ENCODE measurements around the gene CELF2. TPM values are rescaled to one million over a fixed set of nuclear protein-coding genes. Genes with fewer than 3 reads are reported as not detected.

Gene CELF2
- total and polyA plus RNA-seq, 2 of the 4 experiments (the other 2 are of a cell fraction): 3.5 to 6.6 TPM

GRCh38 chr10:11242443-11243387, 225.0 kb downstream of the CELF2 start:
- Histone ChIP-seq H4K91ac (ENCODE audit: insufficient read depth, low read depth, low read length) (peak overlapping the region; percentile 14; the same call in 1 of the 2 replicates), H4K8ac (ENCODE audit: low read depth in 2 of 2, low read length in 2 of 2) (peak overlapping the region in 1 of 2 experiments; percentile 74; a peak in 1 of 4 replicates), H3K4me2 (ENCODE audit: low read depth, low read length) (peak overlapping the region; percentile 27; the same call in 1 of the 2 replicates), H3K4ac (ENCODE audit: low read depth, low read length) (0 out of 2 replicates have a peak overlapping the region, but pooled peaks have one; percentile 22), H3K79me1 (ENCODE audit: low read depth in 1 of 2, low read length in 2 of 2) (no peaks in the 10 kb centered on the region), H2AK9ac (replicated peaks; ENCODE audit: low read depth, low read length, poor library complexity) (no peak overlapping the region), H3K36me3 (ENCODE audit: control insufficient read depth, insufficient read depth, low read length) (no peaks in the 10 kb centered on the region), H2AFZ (replicated peaks; ENCODE audit: low read length, poor library complexity) (peak overlapping the region; percentile 15), H2BK5ac (ENCODE audit: low read depth, low read length, poor library complexity, severe bottlenecking) (no peak overlapping the region), H3K9ac (ENCODE audit: low read depth, low read length) (no peak overlapping the region), H3K4me1 (ENCODE audit: control insufficient read depth, insufficient read depth, low read length) (peaks cover 5% of the 10 kb centered on the region), H3K4me3 (ENCODE audit: insufficient read depth, low read depth, low read length) (no peak overlapping the region), H2BK15ac (ENCODE audit: low read depth, low read length) (no peak overlapping the region), H4K20me1 (ENCODE audit: insufficient read depth, low read length) (no peaks in the 10 kb centered on the region), H2BK20ac (ENCODE audit: low read depth, low read length) (peak overlapping the region; percentile 29; the same call in 1 of the 2 replicates), H3K9me1 (ENCODE audit: insufficient read depth, low read length) (no peaks in the 10 kb centered on the region; the same call in 1 of the 2 replicates), H3K9me3 (ENCODE audit: control insufficient read depth, insufficient read depth, low read length) (no peaks in the 10 kb centered on the region; the same call in 1 of the 2 replicates), H2AK5ac (ENCODE audit: low read depth, low read length) (peak overlapping the region; percentile 56; the same call in 1 of the 2 replicates), H3K14ac (replicated peaks; ENCODE audit: low read depth, low read length) (no peak overlapping the region), H3K27ac (ENCODE audit: insufficient read depth, low read length) (peak overlapping the region; percentile 32), H4K5ac (ENCODE audit: low read depth, low read length) (no peak overlapping the region; the same call in 1 of the 2 replicates), H3K56ac (ENCODE audit: extremely low read depth, insufficient read depth, low read length) (no peak overlapping the region), H3K23ac (ENCODE audit: low read depth, low read length) (no peak overlapping the region), H3K27me3 (ENCODE audit: control insufficient read depth, insufficient read depth, low read length) (no peaks in the 10 kb centered on the region), H3K18ac (ENCODE audit: low read depth, low read length) (peak overlapping the region; percentile 34; the same call in 1 of the 2 replicates), H2BK120ac (ENCODE audit: low read depth, low read length) (peak overlapping the region; percentile 26; the same call in 1 of the 2 replicates)
- in situ Hi-C loops (cut with MboI; ENCODE audit: low sequenced_read_pairs): no loop called here
- TF ChIP-seq NFE2L2 (IDR thresholded peaks at IDR 0.05; ENCODE audit: low read depth, low read length) (no peak), BHLHE40 (IDR thresholded peaks at IDR 0.05; ENCODE audit: low read depth, low read length) (no peak), MXI1 (IDR thresholded peaks at IDR 0.05; ENCODE audit: borderline replicate concordance, low read depth, low read length) (no peak), RCOR1 (IDR thresholded peaks at IDR 0.05; ENCODE audit: insufficient replicate concordance, low read length) (no peak), CHD1 (IDR thresholded peaks at IDR 0.05; ENCODE audit: low read depth, low read length) (no peak), RFX5 (IDR thresholded peaks at IDR 0.05; ENCODE audit: low read depth, low read length) (no peak), RAD21 (IDR thresholded peaks at IDR 0.05; ENCODE audit: low read length) (no peak)
- ChIA-PET POLR2A (ENCODE audit: unreplicated experiment) (no interaction called here), CTCF (interaction anchor here (0.6 kb wide), 1 partner anchor 182 kb away, joined by 5 read pairs; no protein-coding TSS in a partner anchor)
- intact Hi-C loops (cut with micrococcal nuclease): no loop called here
- dilution Hi-C loops (cut with HindIII; ENCODE audit: low sequenced_read_pairs, unreplicated experiment): no loop called here
- WGBS, 2 experiments (ENCODE audit: extremely low coverage in 2 of 2, insufficient read length in 1 of 2): 58% methylated on average over 2 of the region's 25 CpGs; no CpG with 5 or more reads in 1 of the 2 experiments
- ATAC-seq (ENCODE audit: low read depth) (peak; percentile 81), DNase-seq (peak; percentile 62)
- no TSS peak for BruUV-seq (replicated peaks)
